HepG2 (cell line): ENCODE data around the gene CRNKL1. TPM values are rescaled to one million over a fixed set of nuclear protein-coding genes. Genes with fewer than 3 reads are reported as not detected.

Experiments
- ARNT2 ChIP-seq: sonication (generic); formaldehyde crosslinking; IDR thresholded peaks from 2 replicates; pipeline ENCODE4 v1.8.0; 2022; ENCODE audit warnings: mild to moderate bottlenecking, low read depth, missing genetic modification reagents, moderate library complexity
- ARNTL ChIP-seq: sonication (generic); formaldehyde crosslinking; IDR thresholded peaks from 2 replicates; pipeline ENCODE4 v1.4.0; 2020; ENCODE audit warnings: mild to moderate bottlenecking, missing genetic modification reagents
- BCL6 ChIP-seq: IDR thresholded peaks from 2 replicates; pipeline ENCODE4 v1.6.1; 2016; ENCODE audit warnings: missing genetic modification reagents, missing compliant biosample characterization
- NFKB2 ChIP-seq: sonication (generic); formaldehyde crosslinking; IDR thresholded peaks from 2 replicates; pipeline ENCODE4 v1.4.0; 2020; ENCODE audit warnings: missing genetic modification reagents, borderline replicate concordance
- PAXIP1 ChIP-seq: sonication (generic); formaldehyde crosslinking; conservative IDR thresholded peaks from 2 replicates; pipeline ENCODE4 v1.4.0; 2020; ENCODE audit warnings: mild to moderate bottlenecking, missing genetic modification reagents, moderate library complexity
- ZNF20 ChIP-seq: sonication (generic); formaldehyde crosslinking; IDR thresholded peaks from 2 replicates; pipeline ENCODE4 v1.4.0; 2020; ENCODE audit warnings: mild to moderate bottlenecking, moderate library complexity, missing genetic modification reagents
- ZNF33B ChIP-seq: sonication (generic); formaldehyde crosslinking; IDR thresholded peaks from 2 replicates; pipeline ENCODE4 v1.5.1; 2020; ENCODE audit warnings: mild to moderate bottlenecking, missing genetic modification reagents
- ZNF501 ChIP-seq: sonication (generic); formaldehyde crosslinking; IDR thresholded peaks from 2 replicates; pipeline ENCODE4 v1.5.1; 2020; ENCODE audit warnings: mild to moderate bottlenecking, moderate library complexity, missing genetic modification reagents
- ZNF740 ChIP-seq: sonication (generic); formaldehyde crosslinking; IDR thresholded peaks from 2 replicates; pipeline ENCODE4 v1.4.0; 2020; ENCODE audit warnings: missing genetic modification reagents
- ZSCAN25 ChIP-seq: sonication (generic); formaldehyde crosslinking; IDR thresholded peaks from 2 replicates; pipeline ENCODE4 v1.8.0; 2022; ENCODE audit warnings: mild to moderate bottlenecking, missing genetic modification reagents
- polyA plus RNA-seq, 8 experiments: library from polyadenylated mRNA; depleted of rRNA in 3 of 8; stranded (reverse) in 7 of 8; unstranded in 1 of 8; fragments of >200 nt; fragmentation: Illumina TruSeq in 4 of 8; extraction: Trizol in 4 of 8; gene quantifications; 2 replicates each; pipeline versions ENCODE4 v1.2.1 to v1.2.3, GENCODE V29; 2011 to 2016; ENCODE audit warnings: low read depth in 4 of 8, missing spikeins in 1 of 8, mixed read lengths in 1 of 8; ENCODE audit not compliant: insufficient read depth in 1 of 8
- total RNA-seq, 5 experiments: library from RNA; depleted of rRNA; stranded (reverse); fragments of >200 nt; fragmentation: Illumina TruSeq; extraction: Trizol; gene quantifications; 2 replicates each; pipeline ENCODE4 v1.2.3, GENCODE V29; 2016; ENCODE audit warnings: low read depth in 1 of 5
- TF ChIP-seq, protein P1 (sequence below): IDR thresholded peaks from 2 replicates; pipeline ENCODE4 v1.6.1; 2016; ENCODE audit warnings: control low read depth
- TF ChIP-seq, protein P2 (sequence below): sonication (generic); formaldehyde crosslinking; IDR thresholded peaks from 2 replicates; pipeline ENCODE4 v1.5.1; 2020; ENCODE audit warnings: missing genetic modification reagents, mild to moderate bottlenecking, borderline replicate concordance
- TF ChIP-seq, protein P3 (sequence below): sonication (generic); formaldehyde crosslinking; IDR thresholded peaks from 2 replicates; pipeline ENCODE4 v1.5.0; 2020; ENCODE audit warnings: mild to moderate bottlenecking, missing genetic modification reagents

The CRNKL1 gene
- total and polyA plus RNA-seq, 2 of the 13 experiments (the other 11 are each of a cell fraction or from before 2014, with no cell fraction given) = 12.3 to 64.5 TPM

DNA sequence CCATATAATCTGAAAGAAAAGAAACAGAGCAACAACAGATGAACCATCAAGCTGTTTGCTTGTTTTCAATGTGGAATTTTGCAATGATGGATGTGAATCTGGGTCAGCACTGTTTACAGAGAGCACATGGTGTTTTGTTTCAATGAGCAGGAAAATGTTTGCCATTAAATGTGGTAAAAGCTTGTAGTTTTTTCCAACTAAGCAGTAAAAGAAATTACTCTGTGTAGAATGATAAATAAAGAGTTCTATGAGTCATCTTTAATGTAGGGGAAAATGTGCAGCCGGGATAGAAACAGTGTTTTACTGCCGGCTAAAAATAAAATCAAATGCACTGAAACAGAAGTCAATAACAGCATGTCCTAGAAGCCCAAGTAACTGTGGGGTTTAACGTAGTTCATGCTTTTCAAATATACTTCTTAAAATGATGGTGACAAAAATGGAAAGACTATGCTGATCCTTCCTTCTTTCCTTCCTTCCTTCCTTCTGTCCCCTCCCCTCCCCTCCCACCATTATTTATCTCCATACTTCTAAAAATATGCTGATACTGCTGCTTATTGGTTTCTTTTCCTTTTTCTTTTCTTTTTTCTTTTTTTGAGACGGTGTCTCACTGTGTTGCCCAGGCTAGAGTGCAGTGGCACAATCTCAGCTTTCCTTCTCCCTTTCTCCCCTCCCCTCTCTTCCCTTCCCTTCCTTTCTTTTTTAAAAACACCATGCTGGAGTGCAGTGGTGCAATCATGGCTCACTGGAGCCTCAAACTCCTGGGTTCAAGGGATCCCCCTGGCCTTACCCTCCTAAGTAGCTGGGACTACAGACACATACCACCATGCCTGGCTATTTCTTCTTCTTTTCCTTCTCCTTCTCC, 41.4 kb downstream of the CRNKL1 start (continued):
- peak; percentile 95 for TF ChIP-seq PAXIP1 (CRISPR knock-in tag)
- TF ChIP-seq, protein P1, sequence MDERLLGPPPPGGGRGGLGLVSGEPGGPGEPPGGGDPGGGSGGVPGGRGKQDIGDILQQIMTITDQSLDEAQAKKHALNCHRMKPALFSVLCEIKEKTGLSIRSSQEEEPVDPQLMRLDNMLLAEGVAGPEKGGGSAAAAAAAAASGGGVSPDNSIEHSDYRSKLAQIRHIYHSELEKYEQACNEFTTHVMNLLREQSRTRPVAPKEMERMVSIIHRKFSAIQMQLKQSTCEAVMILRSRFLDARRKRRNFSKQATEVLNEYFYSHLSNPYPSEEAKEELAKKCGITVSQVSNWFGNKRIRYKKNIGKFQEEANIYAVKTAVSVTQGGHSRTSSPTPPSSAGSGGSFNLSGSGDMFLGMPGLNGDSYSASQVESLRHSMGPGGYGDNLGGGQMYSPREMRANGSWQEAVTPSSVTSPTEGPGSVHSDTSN = peak; percentile 63
- TF ChIP-seq ZNF740 (CRISPR knock-in tag) = no peak
- no peak for TF ChIP-seq NFKB2 (CRISPR knock-in tag)
- TF ChIP-seq ZSCAN25 = no peak
- no peak for TF ChIP-seq ZNF501 (CRISPR knock-in tag)
- no peak for TF ChIP-seq ZNF20 (CRISPR knock-in tag)
- TF ChIP-seq ARNTL (CRISPR knock-in tag) = no peak
- TF ChIP-seq BCL6 = peak; percentile 81
- TF ChIP-seq, protein P2, sequence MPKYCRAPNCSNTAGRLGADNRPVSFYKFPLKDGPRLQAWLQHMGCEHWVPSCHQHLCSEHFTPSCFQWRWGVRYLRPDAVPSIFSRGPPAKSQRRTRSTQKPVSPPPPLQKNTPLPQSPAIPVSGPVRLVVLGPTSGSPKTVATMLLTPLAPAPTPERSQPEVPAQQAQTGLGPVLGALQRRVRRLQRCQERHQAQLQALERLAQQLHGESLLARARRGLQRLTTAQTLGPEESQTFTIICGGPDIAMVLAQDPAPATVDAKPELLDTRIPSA (CRISPR knock-in tag) = no peak
- no peak for TF ChIP-seq ZNF33B (CRISPR knock-in tag)
- TF ChIP-seq, protein P3, sequence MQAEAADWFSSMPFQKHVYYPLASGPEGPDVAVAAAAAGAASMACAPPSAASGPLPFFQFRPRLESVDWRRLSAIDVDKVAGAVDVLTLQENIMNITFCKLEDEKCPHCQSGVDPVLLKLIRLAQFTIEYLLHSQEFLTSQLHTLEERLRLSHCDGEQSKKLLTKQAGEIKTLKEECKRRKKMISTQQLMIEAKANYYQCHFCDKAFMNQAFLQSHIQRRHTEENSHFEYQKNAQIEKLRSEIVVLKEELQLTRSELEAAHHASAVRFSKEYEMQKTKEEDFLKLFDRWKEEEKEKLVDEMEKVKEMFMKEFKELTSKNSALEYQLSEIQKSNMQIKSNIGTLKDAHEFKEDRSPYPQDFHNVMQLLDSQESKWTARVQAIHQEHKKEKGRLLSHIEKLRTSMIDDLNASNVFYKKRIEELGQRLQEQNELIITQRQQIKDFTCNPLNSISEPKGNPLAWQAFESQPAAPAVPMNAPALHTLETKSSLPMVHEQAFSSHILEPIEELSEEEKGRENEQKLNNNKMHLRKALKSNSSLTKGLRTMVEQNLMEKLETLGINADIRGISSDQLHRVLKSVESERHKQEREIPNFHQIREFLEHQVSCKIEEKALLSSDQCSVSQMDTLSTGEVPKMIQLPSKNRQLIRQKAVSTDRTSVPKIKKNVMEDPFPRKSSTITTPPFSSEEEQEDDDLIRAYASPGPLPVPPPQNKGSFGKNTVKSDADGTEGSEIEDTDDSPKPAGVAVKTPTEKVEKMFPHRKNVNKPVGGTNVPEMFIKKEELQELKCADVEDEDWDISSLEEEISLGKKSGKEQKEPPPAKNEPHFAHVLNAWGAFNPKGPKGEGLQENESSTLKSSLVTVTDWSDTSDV (CRISPR knock-in tag) = no peak
- TF ChIP-seq ARNT2 (CRISPR knock-in tag) = no peak
